GM12873 (cell line): Measurements from ENCODE around the gene ITGAV.

ENCODE experiments used
- CTCF ChIP-seq: IDR thresholded peaks from 2 replicates; pipeline ENCODE4 v1.5.1; 2012; ENCODE audit warnings: low read depth, mild to moderate bottlenecking, moderate library complexity, low read length, control low read depth; ENCODE audit not compliant: insufficient read depth; ENCODE audit errors: missing control alignments

ITGAV gene

GRCh38 chr2:186582698-186583097 is 7.2 kb upstream of the ITGAV start:
- TF ChIP-seq CTCF: no peak

GRCh38 chr2:186584053-186584452 is 5.8 kb upstream of the ITGAV start:
- no peak for TF ChIP-seq CTCF

GRCh38 chr2:186588421-186588820 is 1.4 kb upstream of the ITGAV start:
- no peak for TF ChIP-seq CTCF

- TF ChIP-seq CTCF: no peak
These were observed 780 bp upstream of the ITGAV start for GRCh38 chr2:186588940-186589611.

GRCh38 chr2:186590350-186590758 is 498 bp downstream of the ITGAV start:
- TF ChIP-seq CTCF: no peak

- no peak for TF ChIP-seq CTCF
These were observed 1.1 kb downstream of the ITGAV start for GRCh38 chr2:186590759-186591505.

- no peak for TF ChIP-seq CTCF
These were observed 1.6 kb downstream of the ITGAV start for GRCh38 chr2:186591506-186591890.
